Stimulated activated CD8-positive, alpha-beta memory T cell treated with anti-CD3 and anti-CD28 coated beads, Interleukin-4, amount 100 ng/mL, for 1 hour (primary cell): ENCODE results near the gene ARHGEF4.

Experiments
- DNase-seq, 2 donors: peaks; one replicate each; pipeline ENCODE4 v3.0.0-alpha.2; 2020; ENCODE audit warnings: low read depth in 2 of 2, low spot score in 1 of 2

The ARHGEF4 gene

GRCh38 chr2:130819608-130820278 lies 17.0 kb upstream of the ARHGEF4 start:
- DNase-seq = no peak

DNA sequence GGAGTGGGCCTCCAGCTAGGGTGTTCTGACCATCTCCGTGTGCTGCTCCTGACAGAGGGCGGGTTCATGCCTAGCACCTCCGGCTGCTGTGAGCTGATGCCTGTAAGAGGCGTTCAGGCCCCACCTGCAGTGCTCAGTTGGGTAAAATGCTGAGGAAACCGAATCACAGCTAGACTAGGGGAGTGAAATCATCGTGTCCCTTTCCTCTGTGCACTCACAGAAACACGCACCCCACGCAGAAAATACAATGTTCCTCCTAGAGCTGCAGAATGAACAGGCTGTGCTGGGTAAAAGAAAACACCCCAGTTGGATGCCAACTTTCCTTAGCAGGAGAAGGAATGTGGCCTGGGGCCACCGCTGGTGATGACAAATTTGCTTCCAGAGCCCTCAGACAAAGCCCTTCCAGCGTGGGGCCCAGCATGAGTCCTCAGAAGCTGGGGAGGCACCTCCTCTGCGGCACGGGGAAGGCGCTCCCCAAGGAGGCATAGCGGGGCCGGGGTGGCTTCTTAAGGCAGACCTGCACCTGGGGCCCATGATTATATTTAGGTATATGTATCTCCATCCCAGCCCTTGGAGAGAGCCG lies 16.3 kb upstream of the ARHGEF4 start:
- DNase-seq = no peak

- DNase-seq = no peak
Observed at GRCh38 chr2:130821867-130822266, 14.8 kb upstream of the ARHGEF4 start.

GRCh38 chr2:130822766-130823165 lies 13.9 kb upstream of the ARHGEF4 start:
- no peak for DNase-seq

DNA sequence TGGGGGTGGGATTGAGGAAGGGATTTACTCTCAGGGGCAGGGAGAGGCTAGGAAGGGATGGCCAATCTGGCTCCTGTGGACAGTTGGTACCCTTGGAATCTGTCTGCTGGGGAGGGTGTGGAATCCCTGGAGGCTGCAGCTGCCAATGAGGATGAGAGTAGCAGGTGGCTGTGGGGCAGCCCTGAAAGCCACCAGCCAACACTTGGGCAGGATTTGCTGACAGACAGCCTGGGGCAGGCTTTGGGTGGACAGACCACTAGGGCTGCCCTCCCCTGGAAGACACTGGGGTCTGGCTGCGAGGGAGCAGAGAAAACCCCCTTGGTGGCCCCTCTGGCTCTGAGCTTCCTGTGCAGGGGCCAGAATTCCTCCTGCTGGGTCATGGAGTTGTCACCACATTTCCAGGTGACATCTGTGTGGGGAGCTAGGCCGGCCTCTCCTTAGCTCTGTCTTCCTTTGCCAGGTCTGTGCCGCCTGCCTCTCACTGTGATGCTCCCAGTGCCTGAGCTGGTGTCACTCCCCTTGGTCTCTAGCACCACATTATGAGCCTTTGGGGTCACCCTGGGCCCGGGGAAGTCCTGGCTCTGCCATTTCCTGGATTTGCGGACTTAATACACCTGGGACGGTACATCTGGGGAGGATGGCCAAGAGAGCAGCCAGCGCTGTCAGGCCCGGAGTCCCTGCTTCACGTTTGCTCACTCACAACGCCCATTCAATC lies 13.4 kb upstream of the ARHGEF4 start:
- no peak for DNase-seq

GRCh38 chr2:130823886-130824491 lies 12.7 kb upstream of the ARHGEF4 start:
- no peak for DNase-seq

DNA sequence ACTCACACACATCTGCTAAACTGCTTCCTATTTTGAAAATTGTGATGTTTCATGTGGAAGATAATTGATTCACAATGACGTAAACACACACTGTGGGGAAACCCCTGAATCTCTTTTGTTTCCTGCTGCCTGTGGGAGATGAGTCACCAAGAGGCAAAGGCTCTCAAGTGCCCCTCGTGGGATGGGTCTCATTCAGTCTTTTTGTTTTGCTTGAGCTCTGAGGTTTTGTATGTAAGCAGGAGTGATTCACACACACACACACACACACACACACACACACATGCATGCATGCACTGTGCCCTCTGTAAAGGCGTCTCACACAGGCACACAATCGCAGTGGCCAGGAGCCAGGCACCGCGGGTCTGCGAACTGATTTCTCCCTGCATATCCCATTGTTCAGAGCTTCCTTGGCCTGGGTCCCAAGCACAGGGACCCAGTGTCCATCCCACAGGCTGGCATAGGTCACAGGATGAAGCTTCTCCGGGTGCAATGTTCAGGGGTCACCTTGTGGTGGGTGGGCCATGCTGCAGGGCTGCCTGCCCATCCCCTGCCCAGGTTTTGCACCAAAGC lies 12.1 kb upstream of the ARHGEF4 start:
- DNase-seq = peak; percentile 5 to 43

- no peak for DNase-seq
Observed at GRCh38 chr2:130825231-130825965, 11.3 kb upstream of the ARHGEF4 start.

- no peak for DNase-seq
Observed at GRCh38 chr2:130825966-130826253, 10.8 kb upstream of the ARHGEF4 start.

DNA sequence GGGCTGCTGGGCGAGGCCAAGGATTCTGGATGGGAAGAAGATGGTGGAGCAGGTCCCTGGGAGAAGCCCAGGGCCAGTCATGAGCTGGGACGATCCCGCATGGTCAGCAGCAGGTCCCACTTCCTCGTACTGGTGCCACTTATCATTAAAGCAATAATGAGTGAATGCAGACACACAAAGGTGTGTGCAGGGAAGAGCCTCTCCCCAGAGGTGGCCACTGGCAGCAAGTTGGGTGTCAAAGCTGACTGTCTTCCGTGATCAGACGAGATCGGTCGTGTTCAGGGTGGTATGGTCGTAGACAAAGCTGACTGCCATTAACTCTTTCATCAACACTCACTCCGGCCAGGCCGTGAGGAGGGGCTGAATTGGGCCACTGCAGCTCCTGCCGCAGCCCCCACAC lies 10.3 kb upstream of the ARHGEF4 start:
- no peak for DNase-seq

DNA sequence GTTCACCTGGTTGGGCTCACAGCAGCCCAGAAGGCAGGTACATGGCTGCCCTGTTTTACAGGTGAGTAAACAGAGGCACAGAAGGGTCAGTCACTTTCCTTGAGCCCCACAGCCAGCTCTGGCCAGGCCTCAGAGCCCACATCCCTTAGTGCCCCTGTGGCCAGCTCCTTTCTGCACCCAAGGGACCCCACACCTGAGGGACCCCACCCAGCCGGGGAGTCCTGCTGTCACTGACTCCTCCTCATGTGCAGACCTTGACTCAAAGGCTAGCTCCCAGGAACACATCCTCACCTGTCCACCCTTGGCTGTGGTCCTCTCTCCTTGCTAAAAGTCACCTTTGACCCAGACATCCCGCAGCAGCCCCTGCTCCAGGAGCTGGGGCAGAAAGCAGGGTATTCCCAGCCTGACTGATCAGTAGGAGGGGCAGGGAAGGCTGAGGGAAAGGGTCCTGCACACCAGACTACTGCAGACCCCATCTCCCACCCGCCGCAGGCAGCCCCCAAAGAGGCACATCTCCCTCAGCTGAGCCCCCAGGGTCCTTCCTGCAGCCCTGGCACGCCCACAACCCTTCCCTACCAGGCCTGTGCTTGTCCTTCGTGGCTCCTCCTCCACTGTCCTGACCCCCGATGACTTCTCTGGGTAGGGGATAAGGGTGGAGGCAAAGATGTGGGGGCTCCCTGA lies 9.8 kb upstream of the ARHGEF4 start:
- DNase-seq = no peak

DNA sequence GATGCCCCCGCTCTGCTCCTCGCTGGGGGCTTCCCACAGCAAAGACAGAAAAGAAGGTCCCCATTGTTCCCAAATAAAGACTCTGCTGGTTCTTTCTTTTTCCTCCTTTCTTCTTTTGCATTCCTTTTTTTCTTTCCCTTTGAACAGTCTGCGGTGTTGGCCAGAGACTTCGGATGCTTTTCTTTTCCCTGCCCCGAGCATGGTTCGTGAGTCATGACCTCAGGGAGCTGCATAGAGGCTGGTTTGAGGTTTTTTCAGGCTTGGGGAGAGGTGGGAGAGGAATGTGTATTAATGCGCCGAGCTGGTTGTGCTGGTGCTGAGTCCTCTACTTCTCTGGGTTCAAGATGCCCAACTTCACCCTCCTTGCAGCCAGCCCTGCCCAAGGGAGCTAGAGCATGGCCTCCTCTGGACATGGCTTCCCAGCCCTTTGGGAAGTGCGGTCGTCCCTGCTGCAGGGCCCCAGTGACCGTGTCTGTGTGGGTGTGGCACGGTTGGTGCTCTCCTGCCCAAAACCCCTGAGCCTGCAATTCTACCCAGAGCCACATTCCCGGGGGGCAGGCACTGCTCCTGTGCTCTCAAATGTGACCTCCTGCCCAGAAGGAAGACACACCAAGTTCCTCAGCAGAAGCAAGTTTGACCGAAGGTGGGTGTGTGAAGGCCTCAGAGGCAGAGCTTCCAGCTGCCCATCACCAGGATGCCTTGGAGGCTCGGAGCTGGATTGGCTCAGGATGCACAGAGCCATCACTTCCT lies 9.0 kb upstream of the ARHGEF4 start:
- no peak for DNase-seq

DNA sequence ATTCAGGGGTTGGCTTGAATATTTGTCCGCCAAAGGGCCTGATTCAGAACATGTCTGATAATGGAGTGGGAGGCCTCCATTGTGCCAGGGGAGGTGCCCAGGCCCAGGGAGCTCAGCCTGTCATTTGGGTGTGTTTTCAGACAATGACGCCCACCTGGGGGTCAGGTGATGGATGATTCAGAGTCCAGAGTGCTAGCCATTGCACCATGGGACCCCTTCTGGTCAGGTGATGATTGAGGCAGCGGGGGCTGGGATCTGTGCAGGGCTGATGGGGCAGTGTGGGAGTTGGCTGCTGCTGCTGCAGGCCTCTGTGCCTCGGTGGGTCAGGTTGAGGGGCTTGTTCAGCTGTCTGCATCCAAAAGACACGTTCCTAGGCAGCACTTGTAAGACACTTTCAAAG lies 8.3 kb upstream of the ARHGEF4 start:
- no peak for DNase-seq

GRCh38 chr2:130829015-130829414 lies 7.7 kb upstream of the ARHGEF4 start:
- DNase-seq = no peak

DNA sequence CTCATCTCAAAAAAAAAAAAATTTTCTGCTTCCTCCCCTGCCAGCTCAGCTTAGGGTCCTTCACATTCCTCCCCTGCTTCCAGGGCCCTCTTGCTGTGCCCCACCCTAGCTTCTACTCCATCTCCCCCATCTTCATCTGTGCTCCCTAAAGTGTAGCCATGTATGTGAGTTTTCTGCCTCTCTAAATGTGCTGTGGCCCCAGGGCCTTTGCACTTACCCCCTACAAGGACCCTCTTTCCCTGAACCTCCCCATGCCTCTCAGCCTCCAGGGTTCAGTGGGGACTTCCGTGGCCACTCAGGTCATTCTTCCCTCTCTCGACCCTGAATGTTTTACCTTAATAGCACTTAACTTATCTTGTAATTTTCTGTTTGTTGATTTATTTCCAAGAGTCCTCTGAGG lies 6.2 kb upstream of the ARHGEF4 start:
- no peak for DNase-seq

- DNase-seq = no peak
Observed at GRCh38 chr2:130831356-130831755, 5.4 kb upstream of the ARHGEF4 start.

- no peak for DNase-seq
Observed at GRCh38 chr2:130832296-130832940, 4.3 kb upstream of the ARHGEF4 start.

- DNase-seq = no peak
Observed at GRCh38 chr2:130834091-130834930, 2.4 kb upstream of the ARHGEF4 start.
